NCI-H1930 (cell line): ENCODE data around the gene GRAMD4.

ENCODE experiments used
- DNase-seq, 2 experiments: peaks; one replicate each; lab custom pipeline; 2025; lab: John Stamatoyannopoulos, UW

Gene GRAMD4

GRCh38 chr22:46655861-46656608 lies 35.8 kb downstream of the GRAMD4 start:
- DNase-seq = no peak

GRCh38 chr22:46656856-46657654 lies 36.9 kb downstream of the GRAMD4 start:
- DNase-seq = no peak

GRCh38 chr22:46657655-46657953 lies 37.4 kb downstream of the GRAMD4 start:
- DNase-seq = no peak

GRCh38 chr22:46657996-46658947 lies 38.1 kb downstream of the GRAMD4 start:
- no peak for DNase-seq

GRCh38 chr22:46659059-46659790 lies 39.0 kb downstream of the GRAMD4 start:
- DNase-seq = no peak

GRCh38 chr22:46659791-46660186 lies 39.6 kb downstream of the GRAMD4 start:
- no peak for DNase-seq

GRCh38 chr22:46660604-46661201 lies 40.5 kb downstream of the GRAMD4 start:
- no peak for DNase-seq

- DNase-seq = no peak
These were observed 41.1 kb downstream of the GRAMD4 start for GRCh38 chr22:46661221-46661851.

- no peak for DNase-seq
These were observed 42.0 kb downstream of the GRAMD4 start for GRCh38 chr22:46662226-46662625.

- no peak for DNase-seq
These were observed 42.8 kb downstream of the GRAMD4 start for GRCh38 chr22:46663001-46663400.

- DNase-seq = no peak
These were observed 43.4 kb downstream of the GRAMD4 start for GRCh38 chr22:46663436-46664100.

GRCh38 chr22:46664301-46664855 lies 44.2 kb downstream of the GRAMD4 start:
- no peak for DNase-seq

- no peak for DNase-seq
These were observed 45.0 kb downstream of the GRAMD4 start for GRCh38 chr22:46665151-46665695.

GRCh38 chr22:46665751-46666280 lies 45.6 kb downstream of the GRAMD4 start:
- no peak for DNase-seq

GRCh38 chr22:46666577-46667244 lies 46.5 kb downstream of the GRAMD4 start:
- DNase-seq = no peak

GRCh38 chr22:46667245-46667623 lies 47.0 kb downstream of the GRAMD4 start:
- no peak for DNase-seq

- no peak for DNase-seq
These were observed 47.9 kb downstream of the GRAMD4 start for GRCh38 chr22:46668116-46668515.

GRCh38 chr22:46669201-46669600 lies 49.0 kb downstream of the GRAMD4 start:
- DNase-seq = no peak
